AG10803 (cell line): ENCODE measurements around the gene IFT80.

Experiments used
- DNase-seq: peaks from one replicate; pipeline ENCODE4 v3.0.0; 2010; ENCODE audit warnings: low read depth
- H3K4me3 ChIP-seq: 2 replicates; pipeline ENCODE4 v1.5.1; 2011; ENCODE audit warnings: mild to moderate bottlenecking, low read length, control low read depth
- CTCF ChIP-seq: conservative IDR thresholded peaks from 2 replicates; pipeline ENCODE4 v1.5.1; 2011; ENCODE audit warnings: mild to moderate bottlenecking, low read length, control low read depth, inconsistent platforms

The IFT80 gene

DNA sequence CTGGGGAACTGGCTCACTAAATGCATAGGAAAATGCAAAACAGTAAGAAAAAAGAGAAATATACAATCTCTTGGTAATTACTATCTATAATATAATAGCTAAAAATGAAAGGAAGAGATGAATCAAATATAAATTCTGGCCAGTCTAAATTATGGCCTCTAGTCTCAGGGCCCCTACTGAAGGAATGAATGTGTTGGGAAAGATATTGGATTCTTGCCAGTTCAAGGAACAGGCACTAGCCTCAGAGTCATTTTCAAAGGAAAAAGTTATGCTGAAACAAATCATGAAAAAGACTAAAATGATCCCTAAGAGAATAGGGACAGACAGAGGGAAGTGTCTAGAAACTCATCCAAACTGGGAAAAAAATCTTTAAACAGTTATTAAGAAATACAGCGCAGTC, 111.4 kb downstream of the IFT80 start:
- TF ChIP-seq CTCF: no peak
- peak; percentile 24 for DNase-seq
- no peak overlapping the region for H3K4me3 ChIP-seq

DNA sequence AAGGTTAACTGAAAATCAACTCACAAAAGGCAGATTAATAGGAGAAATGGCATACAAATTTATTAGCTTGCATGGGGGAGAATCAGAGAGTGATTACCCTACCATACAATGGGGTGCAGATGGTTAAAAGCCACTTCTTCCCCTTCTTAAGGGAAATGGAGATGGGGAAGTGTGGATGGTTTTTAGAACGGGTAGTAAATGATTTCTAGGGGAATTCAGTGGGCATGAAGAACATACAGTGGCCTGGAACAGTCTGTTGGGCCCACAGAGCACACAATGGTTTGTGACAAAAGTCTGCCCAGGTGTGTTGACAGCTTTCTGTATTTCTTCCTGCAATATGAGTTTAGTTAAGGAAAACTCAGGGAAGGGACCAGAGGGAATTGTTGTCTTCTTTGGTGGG, 112.8 kb downstream of the IFT80 start:
- no peak for DNase-seq
- no peak overlapping the region for H3K4me3 ChIP-seq
- TF ChIP-seq CTCF: no peak

DNA sequence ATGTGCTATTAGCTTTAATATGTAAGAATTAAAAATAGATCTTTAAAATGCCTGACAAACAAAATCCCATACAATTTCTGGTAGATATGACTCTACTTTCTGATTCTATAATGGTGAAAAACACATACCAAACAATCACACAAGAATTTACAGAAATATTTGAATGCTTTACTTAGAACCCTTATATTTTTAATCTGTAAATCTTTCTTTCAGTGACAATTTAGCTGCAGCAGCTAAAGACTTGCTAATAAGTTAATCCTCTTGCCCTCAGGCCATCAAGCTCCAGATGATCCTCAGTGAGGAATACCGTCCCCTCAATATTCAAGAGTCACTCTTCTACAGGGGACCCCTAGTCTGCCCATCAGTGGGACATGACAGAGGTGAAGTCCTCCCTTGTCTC, 118.2 kb downstream of the IFT80 start:
- H3K4me3 ChIP-seq: no peak overlapping the region
- TF ChIP-seq CTCF: no peak
- DNase-seq: no peak

DNA sequence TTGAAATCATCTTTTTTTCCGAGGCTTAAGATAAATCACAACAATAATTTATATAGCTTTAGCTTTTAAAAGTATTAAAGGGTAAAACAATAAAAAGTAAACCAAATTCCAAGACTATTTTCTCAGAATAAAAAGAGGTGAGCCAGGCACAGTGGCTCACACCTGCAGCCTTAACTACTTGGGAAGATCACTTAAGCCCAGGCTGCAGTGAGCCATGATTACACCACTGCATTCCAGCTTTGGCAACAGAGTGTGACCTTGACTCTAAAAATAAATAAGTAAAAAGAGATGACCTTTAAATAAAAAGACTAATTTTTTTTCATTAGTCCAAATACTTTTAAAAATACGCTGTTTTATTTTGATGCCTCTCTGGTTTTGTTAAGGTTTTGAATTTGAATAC, 119.4 kb downstream of the IFT80 start:
- TF ChIP-seq CTCF: no peak
- DNase-seq: no peak

GRCh38 chr3:160278210-160278609, 120.8 kb downstream of the IFT80 start:
- no peak for TF ChIP-seq CTCF
- H3K4me3 ChIP-seq: no peak overlapping the region
- DNase-seq: no peak

More for the DNA sequence above, 119.4 kb downstream of the IFT80 start:
- no peak overlapping the region for H3K4me3 ChIP-seq

GRCh38 chr3:160265088-160265487, 133.9 kb downstream of the IFT80 start:
- DNase-seq: no peak
- TF ChIP-seq CTCF: no peak
- H3K4me3 ChIP-seq: no peak overlapping the region

DNA sequence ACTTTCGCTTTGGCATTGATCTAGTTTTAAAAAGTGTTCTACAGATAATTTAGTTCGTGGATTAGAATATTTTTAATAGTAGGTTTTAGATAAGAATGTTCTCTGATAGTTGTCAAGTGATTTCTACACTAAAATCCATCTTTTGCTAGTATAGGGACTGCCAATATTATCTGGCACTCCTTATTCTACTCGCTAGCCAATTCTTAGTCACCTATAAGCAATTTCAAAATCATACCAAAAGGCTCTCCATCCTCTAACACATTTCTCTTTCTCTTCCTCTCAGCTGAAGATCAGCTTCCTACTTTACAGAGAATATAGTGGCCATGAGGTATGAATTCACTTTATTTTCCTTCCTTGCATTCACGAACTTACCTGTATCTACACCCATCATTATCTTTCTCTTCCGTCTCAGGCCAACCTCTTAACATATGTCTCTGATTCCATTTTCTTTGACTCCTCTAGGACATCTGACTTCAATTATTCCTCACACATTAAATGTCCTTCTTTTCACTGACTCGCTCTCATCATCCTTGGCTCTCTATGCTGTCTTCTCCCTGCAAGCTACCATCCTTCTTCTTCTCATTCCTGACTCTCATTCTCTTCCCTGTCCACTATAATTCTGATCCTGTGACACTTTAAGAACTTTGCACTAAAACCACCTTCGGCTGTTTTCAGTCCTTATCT, 138.3 kb downstream of the IFT80 start:
- H3K4me3 ChIP-seq: no peak overlapping the region
- peak; percentile 19 for DNase-seq
- no peak for TF ChIP-seq CTCF
